AG04449 (cell line): Measurements from ENCODE around the gene P2RX6.

Experiments
- CTCF ChIA-PET: fragments of 350-600 bp; formaldehyde crosslinking; extraction: SDS; loops from one replicate; lab custom pipeline; 2021; ENCODE audit warnings: antibody characterized with exemption; lab: Yijun Ruan, JAX
- POLR2A ChIA-PET: fragments of 400-600, 350-600 bp; formaldehyde crosslinking; extraction: SDS; loops from one replicate; lab custom pipeline; 2020; ENCODE audit warnings: antibody characterized with exemption, inconsistent platforms; lab: Yijun Ruan, JAX
- DNase-seq: peaks from one replicate; pipeline ENCODE4 v3.0.0-alpha.2; 2010; ENCODE audit warnings: low read depth, low spot score
- H3K4me3 ChIP-seq: 2 replicates; pipeline ENCODE4 v1.5.1; 2011; ENCODE audit warnings: low read depth, mild to moderate bottlenecking, control low read depth, low read length
- CTCF ChIP-seq: IDR thresholded peaks from one replicate; pipeline ENCODE4 v1.5.1; 2011; ENCODE audit warnings: mild to moderate bottlenecking, moderate library complexity, low read length, control low read depth, inconsistent platforms; ENCODE audit not compliant: insufficient read depth; ENCODE audit errors: missing control alignments

The P2RX6 gene

GRCh38 chr22:21014726-21015465 lies at the start of gene P2RX6:
Gene P2RX6, plus strand, starts transcription at chr22:21015165. Its CDS starts 10 bp downstream, at chr22:21015175.
- CTCF ChIA-PET, result interaction anchor here (0.9 to 3.4 kb wide), 4 partner anchors 13 to 87 kb away, joined by 4 to 9 read pairs (median 7); partner anchors contain the start of genes LZTR1 and THAP7
- POLR2A ChIA-PET, result interaction anchor here (0.8 to 1.4 kb wide), 3 partner anchors 12 to 33 kb away, joined by 3 to 4 read pairs (median 3); partner anchors contain the start of gene LZTR1
- DNase-seq, result no peak
- TF ChIP-seq CTCF, result no peak
- peak within 1 kb of the TSS; percentile 69 for H3K4me3 ChIP-seq

- no peak for DNase-seq
- no peak overlapping the region for H3K4me3 ChIP-seq
- ChIA-PET CTCF (interaction anchor here (1.9 to 2.6 kb wide), 2 partner anchors 16 kb away, joined by 6 to 16 read pairs; partner anchors contain the start of gene LZTR1), POLR2A (no interaction called here)
- TF ChIP-seq CTCF, result no peak
Observed at GRCh38 chr22:20965888-20966855, 48.8 kb upstream of the P2RX6 start.

- no peak for TF ChIP-seq CTCF
- ChIA-PET POLR2A (no interaction called here), CTCF (interaction anchor here (1.9 kb wide), 1 partner anchor 15 kb away, joined by 16 read pairs; the partner anchor contains the start of gene LZTR1)
- H3K4me3 ChIP-seq, result no peak within 1 kb of the TSS
- no peak for DNase-seq
Observed at GRCh38 chr22:20966883-20967696, 47.9 kb upstream of the P2RX6 start, which contains the start of gene AIFM3. Gene AIFM3, plus strand, starts transcription at chr22:20967255. Its CDS starts 690 bp downstream, at chr22:20967945.

GRCh38 chr22:20967697-20968211 lies 47.2 kb upstream of the P2RX6 start:
- no peak for DNase-seq
- ChIA-PET CTCF (interaction anchor here (0.9 to 1.9 kb wide), 2 partner anchors 10 to 14 kb away, joined by 4 to 16 read pairs; partner anchors contain the start of gene LZTR1), POLR2A (interaction anchor here (1.6 kb wide), 1 partner anchor 14 kb away, joined by 3 read pairs; the partner anchor contains the start of gene LZTR1)
- H3K4me3 ChIP-seq, result no peak overlapping the region
- TF ChIP-seq CTCF, result no peak

GRCh38 chr22:20968281-20968977 lies 46.5 kb upstream of the P2RX6 start:
- POLR2A ChIA-PET, result interaction anchor here (1.6 kb wide), 1 partner anchor 14 kb away, joined by 3 read pairs; the partner anchor contains the start of gene LZTR1

More at GRCh38 chr22:20968281-20968977, 46.5 kb upstream of the P2RX6 start:
- DNase-seq, result no peak
- no peak overlapping the region for H3K4me3 ChIP-seq
- TF ChIP-seq CTCF, result no peak
- CTCF ChIA-PET, result interaction anchor here (0.9 to 1.9 kb wide), 2 partner anchors 11 to 13 kb away, joined by 4 to 16 read pairs; partner anchors contain the start of gene LZTR1
